Keratinocyte (primary cell): ENCODE data around the gene PIP4K2A. TPM values are rescaled to one million over a fixed set of nuclear protein-coding genes. Genes with fewer than 3 reads are reported as not detected.

ENCODE experiments used
- DNase-seq: peaks from one replicate; pipeline ENCODE4 v3.0.0-alpha.2; 2011; ENCODE audit warnings: low read depth, missing footprints, low spot score
- FAIRE-seq: peaks from 2 replicates; lab custom pipeline; 2011; peaks lifted over from hg19 to GRCh38; lab: Jason Lieb, UNC
- H2AFZ ChIP-seq: 2 replicates; pipeline ENCODE4 v1.6.0; 2012; ENCODE audit warnings: low read length, control low read depth, inconsistent platforms; ENCODE audit not compliant: control insufficient read depth
- H3K27ac ChIP-seq: 2 replicates; pipeline ENCODE4 v1.5.1; 2011; ENCODE audit warnings: low read length; ENCODE audit not compliant: control insufficient read depth, insufficient read depth
- H3K27me3 ChIP-seq: 3 replicates; pipeline ENCODE4 v1.6.0; 2011; ENCODE audit warnings: low read length; ENCODE audit not compliant: control insufficient read depth, insufficient read depth; ENCODE audit errors: extremely low read depth
- H3K36me3 ChIP-seq, 2 experiments: 2 replicates in 1 of 2; 3 replicates in 1 of 2; pipeline ENCODE4 v1.5.1; 2011; ENCODE audit warnings: low read length in 2 of 2, mild to moderate bottlenecking in 1 of 2; ENCODE audit not compliant: control insufficient read depth in 2 of 2, insufficient read depth in 2 of 2; ENCODE audit errors: extremely low read depth in 1 of 2
- H3K4me1 ChIP-seq: 3 replicates; pipeline ENCODE4 v1.5.1; 2011; ENCODE audit warnings: low read length; ENCODE audit not compliant: control insufficient read depth, insufficient read depth; ENCODE audit errors: extremely low read depth
- H3K4me2 ChIP-seq: 3 replicates; pipeline ENCODE4 v1.6.0; 2011; ENCODE audit warnings: low read depth, low read length; ENCODE audit not compliant: control insufficient read depth, insufficient read depth; ENCODE audit errors: extremely low read depth
- H3K4me3 ChIP-seq, 3 experiments: fragments of 200-600 bp in 1 of 3; sonication (generic) in 1 of 3; 2 replicates in 2 of 3; 3 replicates in 1 of 3; pipeline ENCODE4 v1.5.1; 2011 to 2016; ENCODE audit warnings: low read length in 3 of 3, mild to moderate bottlenecking in 3 of 3, control low read depth in 2 of 3, inconsistent platforms in 1 of 3, low read depth in 1 of 3, mixed read lengths in 1 of 3, mixed run types in 1 of 3, moderate library complexity in 1 of 3; ENCODE audit not compliant: control insufficient read depth in 2 of 3, insufficient read depth in 2 of 3; ENCODE audit errors: extremely low read depth in 1 of 3
- H3K79me2 ChIP-seq: 2 replicates; pipeline ENCODE4 v1.6.0; 2012; ENCODE audit warnings: low read length; ENCODE audit not compliant: control insufficient read depth, insufficient read depth
- H3K9ac ChIP-seq: 3 replicates; pipeline ENCODE4 v1.6.0; 2011; ENCODE audit warnings: low read length; ENCODE audit not compliant: control insufficient read depth, insufficient read depth; ENCODE audit errors: extremely low read depth
- H3K9me1 ChIP-seq: 3 replicates; pipeline ENCODE4 v1.6.0; 2011; ENCODE audit warnings: low read length; ENCODE audit not compliant: control insufficient read depth, insufficient read depth; ENCODE audit errors: extremely low read depth
- H3K9me3 ChIP-seq: 2 replicates; pipeline ENCODE4 v1.5.1; 2012; ENCODE audit warnings: low read depth, low read length; ENCODE audit not compliant: control insufficient read depth
- H4K20me1 ChIP-seq: 3 replicates; pipeline ENCODE4 v1.6.0; 2011; ENCODE audit warnings: low read length; ENCODE audit not compliant: control insufficient read depth, insufficient read depth; ENCODE audit errors: extremely low read depth
- EZH2 ChIP-seq: IDR thresholded peaks from one replicate; pipeline ENCODE4 v1.6.1; 2012; ENCODE audit warnings: inconsistent platforms, mild to moderate bottlenecking, low read length, moderate library complexity
- dilution Hi-C: fragments of 300-500 bp; cut with MboI; formaldehyde crosslinking; loops from one replicate; pipeline ENCODE4 v1.7.0; 2020; ENCODE audit warnings: low sequenced_read_pairs; ENCODE audit not compliant: extremely low pct_ligation_motif_present
- polyA plus RNA-seq, 5 experiments: library from polyadenylated mRNA; depleted of rRNA in 3 of 5; stranded (reverse) in 3 of 5; stranded (forward) in 1 of 5; unstranded in 1 of 5; fragments of >200 nt; gene quantifications; 1 replicate in 1 of 5; 2 replicates in 3 of 5; 3 replicates in 1 of 5; pipeline versions ENCODE4 v1.2.1 to v1.2.3, GENCODE V29; 2011 to 2012; ENCODE audit warnings: missing spikeins in 2 of 5, low read depth in 1 of 5, low replicate concordance in 1 of 5
- TF ChIP-seq, protein P1 (sequence below), 3 experiments: IDR thresholded peaks in 1 of 3; conservative IDR thresholded peaks in 1 of 3; optimal IDR thresholded peaks in 1 of 3; 2 replicates in 2 of 3; 3 replicates in 1 of 3; pipeline versions ENCODE3 to v1.5.1; 2011; ENCODE audit warnings: low read length in 3 of 3, mild to moderate bottlenecking in 3 of 3, moderate library complexity in 2 of 3, control low read depth in 1 of 3, inconsistent platforms in 1 of 3; ENCODE audit not compliant: insufficient read depth in 2 of 3; ENCODE audit errors: extremely low read depth in 1 of 3

The PIP4K2A gene
- polyA plus RNA-seq, 1 donor (not counting 4 experiments of a cell fraction or from before 2014, with no cell fraction given) = 15.5 TPM

DNA sequence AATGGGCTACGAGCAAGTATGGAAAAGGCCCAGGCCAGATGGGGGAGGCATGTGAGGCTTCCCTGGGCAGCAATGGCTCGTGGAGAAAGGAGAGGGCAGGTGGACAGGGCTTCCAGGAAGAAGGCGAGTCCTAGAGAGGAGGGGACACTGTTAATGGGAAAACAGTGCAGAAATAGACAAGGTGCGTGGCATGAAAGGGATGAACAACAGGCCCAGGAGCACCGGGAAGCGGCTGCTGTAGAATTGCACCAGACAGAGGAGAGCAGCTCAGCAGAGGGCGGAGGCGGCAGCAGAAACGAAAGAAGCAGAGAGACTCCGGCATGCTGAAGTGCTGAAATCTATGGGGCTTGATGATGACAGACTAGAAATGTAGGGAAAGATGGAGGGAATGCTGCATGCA lies 102.1 kb downstream of the PIP4K2A start:
- Histone ChIP-seq H3K79me2 (peaks cover 3% of the 10 kb centered on the region), H3K4me3 (no peak overlapping the region), H3K27ac (no peak overlapping the region), H3K4me1 (no peaks in the 10 kb centered on the region), H3K9me1 (no peaks in the 10 kb centered on the region), H2AFZ (no peak overlapping the region), H3K9me3 (no peaks in the 10 kb centered on the region), H3K4me2 (no peak overlapping the region), H3K27me3 (no peaks in the 10 kb centered on the region), H3K9ac (no peak overlapping the region), H3K36me3 (peaks cover 2 to 5% of the 10 kb centered on the region in 2 experiments), H4K20me1 (no peaks in the 10 kb centered on the region)
- dilution Hi-C loops = no loop called here
- no peak for TF ChIP-seq EZH2
- TF ChIP-seq, protein P1, sequence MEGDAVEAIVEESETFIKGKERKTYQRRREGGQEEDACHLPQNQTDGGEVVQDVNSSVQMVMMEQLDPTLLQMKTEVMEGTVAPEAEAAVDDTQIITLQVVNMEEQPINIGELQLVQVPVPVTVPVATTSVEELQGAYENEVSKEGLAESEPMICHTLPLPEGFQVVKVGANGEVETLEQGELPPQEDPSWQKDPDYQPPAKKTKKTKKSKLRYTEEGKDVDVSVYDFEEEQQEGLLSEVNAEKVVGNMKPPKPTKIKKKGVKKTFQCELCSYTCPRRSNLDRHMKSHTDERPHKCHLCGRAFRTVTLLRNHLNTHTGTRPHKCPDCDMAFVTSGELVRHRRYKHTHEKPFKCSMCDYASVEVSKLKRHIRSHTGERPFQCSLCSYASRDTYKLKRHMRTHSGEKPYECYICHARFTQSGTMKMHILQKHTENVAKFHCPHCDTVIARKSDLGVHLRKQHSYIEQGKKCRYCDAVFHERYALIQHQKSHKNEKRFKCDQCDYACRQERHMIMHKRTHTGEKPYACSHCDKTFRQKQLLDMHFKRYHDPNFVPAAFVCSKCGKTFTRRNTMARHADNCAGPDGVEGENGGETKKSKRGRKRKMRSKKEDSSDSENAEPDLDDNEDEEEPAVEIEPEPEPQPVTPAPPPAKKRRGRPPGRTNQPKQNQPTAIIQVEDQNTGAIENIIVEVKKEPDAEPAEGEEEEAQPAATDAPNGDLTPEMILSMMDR (optimal IDR thresholded peaks at IDR 0.05 in 1 of 3, IDR thresholded peaks at IDR 0.05 in 1 of 3, conservative IDR thresholded peaks at IDR 0.05 in 1 of 3; ENCODE audit: extremely low read depth in 1 of 3, insufficient read depth in 2 of 3, low read length in 3 of 3) = no peak
- no peak for DNase-seq
- no peak for FAIRE-seq

DNA sequence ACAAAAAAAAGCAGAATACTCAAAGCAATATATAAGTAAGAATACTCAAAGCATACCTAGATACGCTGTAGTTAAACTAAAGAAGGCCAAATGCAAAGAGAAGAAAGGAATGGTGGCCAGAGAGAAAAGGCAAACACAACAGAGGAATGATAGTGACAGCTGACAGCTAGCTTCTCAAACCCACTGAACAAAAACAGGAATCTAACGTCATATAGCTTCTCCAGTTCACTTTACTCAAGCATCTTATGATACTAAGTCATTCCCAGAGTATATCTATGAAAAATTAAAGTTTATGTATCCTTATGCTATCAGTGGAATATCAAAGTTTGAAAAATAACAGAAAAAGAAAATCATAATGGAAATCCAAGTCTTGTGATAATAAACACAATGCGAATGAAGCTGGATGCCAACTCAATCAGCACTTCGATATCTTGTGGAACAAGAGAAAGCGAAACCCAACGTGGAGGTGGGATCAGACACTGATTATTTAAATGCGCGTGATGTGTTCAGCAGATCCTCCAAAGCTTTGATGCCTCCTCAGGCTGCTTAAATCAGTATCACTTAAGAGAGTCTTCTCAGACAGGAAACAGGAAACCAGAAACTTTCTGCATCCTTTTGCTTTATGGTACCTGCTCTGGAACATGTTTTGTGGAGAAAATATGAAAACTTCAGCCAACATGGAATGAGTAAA lies 102.8 kb downstream of the PIP4K2A start:
- no peak for DNase-seq

More for the DNA sequence above, 102.8 kb downstream of the PIP4K2A start:
- Histone ChIP-seq H3K4me3 (no peak overlapping the region), H3K4me2 (no peak overlapping the region), H3K9me1 (no peaks in the 10 kb centered on the region), H3K36me3 (peaks cover 2 to 7% of the 10 kb centered on the region in 2 experiments), H3K9ac (no peak overlapping the region), H2AFZ (no peak overlapping the region), H4K20me1 (no peaks in the 10 kb centered on the region), H3K9me3 (no peaks in the 10 kb centered on the region), H3K4me1 (no peaks in the 10 kb centered on the region), H3K27ac (no peak overlapping the region), H3K79me2 (peaks cover 3% of the 10 kb centered on the region), H3K27me3 (no peaks in the 10 kb centered on the region)
- TF ChIP-seq, protein P1 (optimal IDR thresholded peaks at IDR 0.05 in 1 of 3, IDR thresholded peaks at IDR 0.05 in 1 of 3, conservative IDR thresholded peaks at IDR 0.05 in 1 of 3; ENCODE audit: extremely low read depth in 1 of 3, insufficient read depth in 2 of 3, low read length in 3 of 3) = no peak
- TF ChIP-seq EZH2 = no peak
- FAIRE-seq = no peak
- dilution Hi-C loops = no loop called here
